Right lobe of liver (tissue), 4 donors: Measurements from ENCODE around the gene NPIPA8.
"Not testable (repeated sequence)": the region's sequence is repeated elsewhere in the genome, so short reads cannot be mapped to it uniquely, and the experiment has no call there.

Source experiments
- CTCF ChIP-seq, 4 donors: fragments of 200-600 bp in 3 of 4; fragments of 450-650 bp in 1 of 4; IDR thresholded peaks; one replicate each; pipeline versions ENCODE4 v1.5.1 to v1.8.0; 2016 to 2022; ENCODE audit warnings: antibody characterized with exemption in 4 of 4, mild to moderate bottlenecking in 2 of 4
- POLR2A ChIP-seq: fragments of 450-650 bp; IDR thresholded peaks from one replicate; pipeline ENCODE4 v1.6.1; 2017; ENCODE audit warnings: antibody characterized with exemption, mild to moderate bottlenecking
- donor health status: DM: no; HTN: no; CAD: no.
- donor health status: DM: no; HTN: no; CAD: no.
- donor health status: DM: no; HTN: yes; CAD: no.

GRCh38 chr16:18384098-18384636 lies 47.6 kb upstream of the NPIPA8 start:
- not testable (repeated sequence) for TF ChIP-seq CTCF (IDR thresholded peaks at IDR 0.05); POLR2A
